HFFc6 (cell line): ENCODE measurements around the gene C16orf95. TPM values are rescaled to one million over a fixed set of nuclear protein-coding genes. Genes with fewer than 3 reads are reported as not detected.
"Not testable (repeated sequence)": the region's sequence is repeated elsewhere in the genome, so short reads cannot be mapped to it uniquely, and the experiment has no call there.

ENCODE experiments used
- DNase-seq: peaks from one replicate; pipeline ENCODE4 v3.0.0-alpha.2; 2018
- H3K27ac Mint-ChIP-seq: 2 replicates; pipeline ENCODE4 v1.8.0; 2020; ENCODE audit warnings: mild to moderate bottlenecking, mixed read lengths
- H3K27me3 Mint-ChIP-seq: 2 replicates; pipeline ENCODE4 v1.8.0; 2021; ENCODE audit warnings: mild to moderate bottlenecking, moderate library complexity, mixed read lengths; ENCODE audit not compliant: insufficient read depth
- H3K36me3 Mint-ChIP-seq: 2 replicates; pipeline ENCODE4 v1.8.0; 2021; ENCODE audit warnings: low read depth, mixed read lengths
- H3K4me1 Mint-ChIP-seq: 2 replicates; pipeline ENCODE4 v1.8.0; 2020; ENCODE audit warnings: low read depth, mixed read lengths
- H3K4me3 Mint-ChIP-seq: 2 replicates; pipeline ENCODE4 v1.8.0; 2020; ENCODE audit warnings: mild to moderate bottlenecking, moderate library complexity, mixed read lengths
- H3K9me3 Mint-ChIP-seq: 2 replicates; pipeline ENCODE4 v1.8.0; 2020; ENCODE audit warnings: mild to moderate bottlenecking, mixed read lengths
- CTCF ChIP-seq: fragments of 200-600 bp; sonication (generic); IDR thresholded peaks from 2 replicates; pipeline ENCODE4 v1.5.0; 2021; ENCODE audit warnings: antibody characterized with exemption, mild to moderate bottlenecking
- total RNA-seq, 6 experiments: library from RNA; stranded (reverse); fragmentation: NEBNext Ultra II Directional; extraction: Animal tissue kit (Norgen Biotek cat#: 25700); gene quantifications; 2 replicates in 1 of 6; 3 replicates in 5 of 6; pipeline ENCODE4 v1.2.3, GENCODE V29; 2021

C16orf95 gene
- total RNA-seq, 6 experiments from 2014 or later, result 8.5 to 15.0 (median 11.7) TPM

GRCh38 chr16:87363771-87364455, 46.7 kb upstream of the C16orf95 start:
- peak overlapping the region; percentile 63 for H3K27ac Mint-ChIP-seq
- peaks cover 29% of the 10 kb centered on the region for H3K4me1 Mint-ChIP-seq
- TF ChIP-seq CTCF, result no peak
- H3K36me3 Mint-ChIP-seq, result peaks cover 6% of the 10 kb centered on the region; the same call in 1 of the 2 replicates
- no peaks in the 10 kb centered on the region for H3K9me3 Mint-ChIP-seq
- DNase-seq, result peak; percentile 29
- no peaks in the 10 kb centered on the region; the same call in 1 of the 2 replicates for H3K27me3 Mint-ChIP-seq
- peak overlapping the region; percentile 24; the same call in 1 of the 2 replicates for H3K4me3 Mint-ChIP-seq

DNA sequence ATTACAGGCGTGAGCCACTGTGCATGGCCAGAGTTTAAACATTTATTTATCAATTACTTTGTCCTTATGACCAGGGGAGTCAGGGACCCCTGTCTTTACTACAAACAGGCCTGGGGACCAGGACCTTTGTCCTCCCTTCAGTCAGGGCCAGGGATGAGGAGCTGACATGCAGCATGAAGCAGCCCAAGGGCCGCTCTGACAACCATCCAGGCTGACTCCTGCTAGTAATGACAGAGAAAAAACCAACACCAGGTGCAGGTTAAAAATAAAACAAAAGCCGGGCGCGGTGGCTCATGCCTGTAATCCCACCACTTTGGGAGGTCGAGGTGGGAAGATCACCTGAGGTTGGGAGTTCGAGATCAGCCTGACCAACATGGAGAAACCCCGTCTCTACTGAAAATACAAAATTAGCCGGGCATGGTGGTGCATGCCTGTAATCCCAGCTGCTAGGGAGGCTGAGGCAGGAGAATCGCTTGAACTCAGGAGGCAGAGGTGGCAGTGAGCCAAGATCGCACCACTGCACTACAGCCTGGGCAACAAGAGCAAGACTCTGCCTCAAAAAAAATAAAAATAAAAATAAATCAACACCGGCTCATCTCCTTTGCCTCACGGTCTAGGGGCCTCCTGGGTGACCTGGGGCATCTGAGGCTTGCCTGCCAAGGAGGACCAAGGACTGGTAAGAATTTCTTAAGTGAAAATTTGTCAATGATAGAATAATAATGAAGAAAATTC, 45.8 kb upstream of the C16orf95 start:
- not testable (repeated sequence) for H3K9me3 Mint-ChIP-seq
- peak overlapping the region; percentile 63 for H3K27ac Mint-ChIP-seq

GRCh38 chr16:87361916-87362619, 44.9 kb upstream of the C16orf95 start:
- Mint-ChIP-seq H3K4me3 (no peak overlapping the region), H3K27ac (no peak overlapping the region), H3K36me3 (peaks cover 10% of the 10 kb centered on the region; the same call in 1 of the 2 replicates), H3K4me1 (peaks cover 21% of the 10 kb centered on the region), H3K9me3 (no peaks in the 10 kb centered on the region), H3K27me3 (no peaks in the 10 kb centered on the region)
- TF ChIP-seq CTCF, result no peak
- no peak for DNase-seq

More for the DNA sequence above, 45.8 kb upstream of the C16orf95 start:
- peaks cover 22% of the 10 kb centered on the region for H3K4me1 Mint-ChIP-seq
- not testable (repeated sequence) for H3K27me3 Mint-ChIP-seq, DNase-seq, H3K4me3 Mint-ChIP-seq, H3K36me3 Mint-ChIP-seq

- Mint-ChIP-seq H3K4me1 (peaks cover 21% of the 10 kb centered on the region), H3K27ac (no peak overlapping the region), H3K36me3 (peaks cover 10% of the 10 kb centered on the region; the same call in 1 of the 2 replicates), H3K9me3 (no peaks in the 10 kb centered on the region), H3K4me3 (no peak overlapping the region), H3K27me3 (peaks cover 3% of the 10 kb centered on the region; the same call in 1 of the 2 replicates)
- DNase-seq, result no peak
- no peak for TF ChIP-seq CTCF
These were observed 43.8 kb upstream of the C16orf95 start for GRCh38 chr16:87360862-87361610.

- DNase-seq, result no peak
- Mint-ChIP-seq H3K27me3 (peaks cover 3% of the 10 kb centered on the region; the same call in 1 of the 2 replicates), H3K27ac (no peak overlapping the region), H3K4me1 (peaks cover 10% of the 10 kb centered on the region), H3K4me3 (no peak overlapping the region), H3K36me3 (peaks cover 10% of the 10 kb centered on the region; the same call in 1 of the 2 replicates), H3K9me3 (no peaks in the 10 kb centered on the region)
- no peak for TF ChIP-seq CTCF
These were observed 41.9 kb upstream of the C16orf95 start for GRCh38 chr16:87359121-87359520.
